Skin of body (tissue), 1 donor: ENCODE results near the gene TAB3. TPM values are rescaled to one million over a fixed set of nuclear protein-coding genes. Genes with fewer than 3 reads are reported as not detected.

Source experiments
- total RNA-seq: library from RNA; depleted of rRNA; stranded (reverse); fragments of >200 nt; gene quantifications from one replicate; pipeline ENCODE4 v1.2.3, GENCODE V29; 2014

TAB3 gene
- total RNA-seq, 1 donor from 2014 or later, result 16.0 TPM

Other genes with a start within 250 kb of the TAB3 start
- 12.5 TPM for gene GK, start 235.8 kb downstream of the TAB3 start, total RNA-seq
- gene FTHL17, start 182.8 kb upstream of the TAB3 start, total RNA-seq, result not detected